ENCODE results near the gene SH3PXD2A. TPM values are rescaled to one million over a fixed set of nuclear protein-coding genes. Genes with fewer than 3 reads are reported as not detected.

The SH3PXD2A gene
- total and polyA plus RNA-seq, 8 donors, result 3.9 to 16.4 (median 8.0) TPM

DNA sequence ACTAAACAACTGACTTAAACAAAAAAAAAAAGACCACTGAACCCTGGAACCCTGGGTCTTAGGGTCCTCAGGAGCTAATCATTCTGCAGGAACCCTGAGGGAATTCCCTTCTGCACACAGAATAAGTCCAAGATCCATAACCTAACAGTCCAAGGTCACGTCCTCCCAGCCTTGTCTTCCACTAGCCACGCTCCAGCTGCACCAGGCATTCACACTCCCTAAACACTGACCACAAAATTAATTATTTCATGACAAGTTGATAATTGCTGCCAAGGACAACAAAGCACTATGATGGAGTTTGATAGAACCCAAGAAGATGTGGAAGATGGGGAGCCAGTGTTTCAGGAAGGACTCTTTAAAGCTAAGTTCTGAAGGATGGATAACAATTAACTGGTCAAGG, 130.6 kb downstream of the SH3PXD2A start:
- ATAC-seq, result peak in 1 of 4 donors; percentile 37
- intact Hi-C loops (cut with DNase I), result loop anchor here in 1 of 3 donors (10.0 kb wide), 1 partner anchor 120 kb away; no protein-coding TSS in a partner anchor
- no peaks in the 10 kb centered on the region for H3K27me3 ChIP-seq
- no peak for DNase-seq
- no peak overlapping the region for H3K4me3 ChIP-seq
- H3K27ac ChIP-seq, result no peak overlapping the region
- no peaks in the 10 kb centered on the region for H3K4me1 ChIP-seq
- WGBS, 2 donors, result 52 to 67% methylated on average over 2 of the region's 2 CpGs
- H3K36me3 ChIP-seq, result no peaks in the 10 kb centered on the region
- no peak for FAIRE-seq
- H3K9me3 ChIP-seq, result no peaks in the 10 kb centered on the region
- TF ChIP-seq, protein P1, sequence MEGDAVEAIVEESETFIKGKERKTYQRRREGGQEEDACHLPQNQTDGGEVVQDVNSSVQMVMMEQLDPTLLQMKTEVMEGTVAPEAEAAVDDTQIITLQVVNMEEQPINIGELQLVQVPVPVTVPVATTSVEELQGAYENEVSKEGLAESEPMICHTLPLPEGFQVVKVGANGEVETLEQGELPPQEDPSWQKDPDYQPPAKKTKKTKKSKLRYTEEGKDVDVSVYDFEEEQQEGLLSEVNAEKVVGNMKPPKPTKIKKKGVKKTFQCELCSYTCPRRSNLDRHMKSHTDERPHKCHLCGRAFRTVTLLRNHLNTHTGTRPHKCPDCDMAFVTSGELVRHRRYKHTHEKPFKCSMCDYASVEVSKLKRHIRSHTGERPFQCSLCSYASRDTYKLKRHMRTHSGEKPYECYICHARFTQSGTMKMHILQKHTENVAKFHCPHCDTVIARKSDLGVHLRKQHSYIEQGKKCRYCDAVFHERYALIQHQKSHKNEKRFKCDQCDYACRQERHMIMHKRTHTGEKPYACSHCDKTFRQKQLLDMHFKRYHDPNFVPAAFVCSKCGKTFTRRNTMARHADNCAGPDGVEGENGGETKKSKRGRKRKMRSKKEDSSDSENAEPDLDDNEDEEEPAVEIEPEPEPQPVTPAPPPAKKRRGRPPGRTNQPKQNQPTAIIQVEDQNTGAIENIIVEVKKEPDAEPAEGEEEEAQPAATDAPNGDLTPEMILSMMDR (IDR thresholded peaks at IDR 0.05), result no peak

DNA sequence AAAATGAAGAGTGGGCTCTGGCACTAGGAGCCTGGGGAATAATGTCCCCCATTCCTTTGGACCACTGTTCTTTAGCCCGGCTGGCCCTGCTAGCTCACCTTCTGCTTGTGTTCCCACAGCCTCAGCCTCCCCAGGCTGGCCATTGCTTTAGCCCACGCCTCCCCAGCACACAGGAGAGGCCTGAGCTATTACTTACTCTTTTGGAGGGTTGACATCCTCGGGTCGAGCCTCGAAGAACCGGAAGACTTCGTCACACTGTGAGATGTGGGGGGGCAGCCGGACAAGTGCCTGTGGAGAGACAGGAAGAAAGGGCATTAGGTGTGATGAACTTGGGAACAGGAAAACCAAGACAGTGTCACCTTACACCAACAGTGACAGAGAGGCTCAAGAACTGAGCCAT, 131.3 kb downstream of the SH3PXD2A start:
- TF ChIP-seq, protein P1 (IDR thresholded peaks at IDR 0.05), result no peak
- ATAC-seq, result no peak

DNA sequence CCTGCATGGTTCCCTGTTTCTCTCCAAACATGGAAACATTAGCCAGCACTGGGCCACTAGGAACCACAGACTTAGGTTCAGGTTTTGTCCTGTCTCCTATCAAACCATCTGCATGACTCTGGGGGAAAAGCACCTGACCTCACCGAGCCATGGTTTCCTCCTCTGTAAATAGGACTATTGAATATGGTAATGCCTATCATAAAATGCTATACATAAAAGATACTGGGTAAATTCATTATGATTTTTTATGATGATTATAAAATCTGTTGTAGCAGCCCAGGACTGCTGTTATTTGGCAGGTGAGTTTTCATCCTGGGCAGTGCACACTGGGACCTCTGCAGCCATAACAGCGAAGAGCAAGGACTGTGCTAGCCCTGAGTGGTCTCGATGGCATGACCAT, 131.8 kb downstream of the SH3PXD2A start:
- Histone ChIP-seq H3K27ac (no peak overlapping the region), H3K27me3 (no peaks in the 10 kb centered on the region), H3K4me1 (no peaks in the 10 kb centered on the region), H3K36me3 (no peaks in the 10 kb centered on the region), H3K9me3 (no peaks in the 10 kb centered on the region), H3K4me3 (no peak overlapping the region)
- FAIRE-seq (no peak), DNase-seq (no peak), ATAC-seq (no peak)
- TF ChIP-seq, protein P1 (IDR thresholded peaks at IDR 0.05), result no peak
- intact Hi-C loops (cut with DNase I), result loop anchor here in 1 of 3 donors (10.0 kb wide), 1 partner anchor 121 kb away; no protein-coding TSS in a partner anchor
- WGBS, 2 donors, result 83 to 89% methylated on average over 3 of the region's 3 CpGs

More for the DNA sequence above, 131.3 kb downstream of the SH3PXD2A start:
- no peaks in the 10 kb centered on the region for H3K4me1 ChIP-seq
- no peak overlapping the region for H3K4me3 ChIP-seq
- whole genome bisulfite sequencing, 2 donors, result 72 to 82% methylated on average over 8 of the region's 8 CpGs
- H3K27ac ChIP-seq, result no peak overlapping the region
- H3K9me3 ChIP-seq, result no peaks in the 10 kb centered on the region
- H3K36me3 ChIP-seq, result no peaks in the 10 kb centered on the region
- H3K27me3 ChIP-seq, result no peaks in the 10 kb centered on the region
- DNase-seq (peak in 1 of 6 donors; percentile 14), FAIRE-seq (no peak)
- intact Hi-C loops (cut with DNase I), result loop anchor here in 1 of 3 donors (10.0 kb wide), 1 partner anchor 121 kb away; no protein-coding TSS in a partner anchor

DNA sequence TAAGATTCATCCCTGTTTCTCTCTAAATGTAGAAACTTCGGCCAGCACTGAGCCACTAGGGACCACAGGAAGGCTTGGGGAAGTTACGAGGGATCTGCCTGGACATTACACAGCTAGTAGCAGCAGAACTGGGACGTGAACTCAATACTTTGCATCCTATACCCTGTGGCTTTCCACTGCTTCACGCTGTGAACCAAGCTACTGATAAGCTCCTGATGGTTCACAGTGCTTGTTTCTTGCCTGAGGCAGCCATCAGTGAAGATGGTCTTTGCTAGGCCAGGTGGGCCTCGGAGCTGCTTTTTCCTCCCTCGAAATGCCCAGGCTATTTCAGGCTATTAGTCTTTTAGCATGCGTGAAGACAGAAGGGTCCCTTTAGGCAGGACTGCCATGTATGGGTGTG, 132.7 kb downstream of the SH3PXD2A start:
- no peaks in the 10 kb centered on the region for H3K4me1 ChIP-seq
- TF ChIP-seq, protein P1 (IDR thresholded peaks at IDR 0.05), result no peak
- ATAC-seq (no peak), FAIRE-seq (no peak), DNase-seq (no peak)
- 83 to 86% methylated on average over 7 of the region's 7 CpGs for WGBS, 2 donors
- H3K27ac ChIP-seq, result no peak overlapping the region
- H3K27me3 ChIP-seq, result no peaks in the 10 kb centered on the region
- no peaks in the 10 kb centered on the region for H3K36me3 ChIP-seq
- intact Hi-C loops (cut with DNase I), result loop anchor here in 1 of 3 donors (10.0 kb wide), 1 partner anchor 122 kb away; no protein-coding TSS in a partner anchor
- no peaks in the 10 kb centered on the region for H3K9me3 ChIP-seq
- H3K4me3 ChIP-seq, result no peak overlapping the region

DNA sequence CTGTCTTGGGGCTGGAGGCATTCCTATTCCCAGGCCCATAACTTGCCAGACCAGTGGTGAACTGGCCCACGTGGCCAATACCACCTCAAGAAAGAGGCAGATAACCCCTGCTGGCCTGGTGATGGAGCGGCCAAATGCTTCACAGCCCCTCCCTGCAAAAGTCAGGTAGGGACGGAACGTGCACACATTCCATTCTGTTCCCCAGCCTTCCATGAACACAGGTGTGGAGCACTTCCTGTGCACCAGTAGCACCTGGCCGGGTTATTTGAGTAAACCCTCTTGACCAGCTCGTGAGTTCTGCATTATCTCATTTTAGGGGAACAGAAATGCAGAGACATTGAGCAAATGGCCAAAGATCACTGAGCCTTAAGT, 134.4 kb downstream of the SH3PXD2A start:
- DNase-seq (peak in 1 of 6 donors; percentile 34), ATAC-seq (no peak), FAIRE-seq (no peak)
- Histone ChIP-seq H3K27me3 (no peaks in the 10 kb centered on the region), H3K4me1 (peaks cover 0 to 5% (median 0%) of the 10 kb centered on the region in 3 donors), H3K36me3 (no peaks in the 10 kb centered on the region), H3K9me3 (no peaks in the 10 kb centered on the region), H3K27ac (no peak overlapping the region), H3K4me3 (no peak overlapping the region)
- TF ChIP-seq, protein P1 (IDR thresholded peaks at IDR 0.05), result no peak
- intact Hi-C loops (cut with DNase I), result loop anchor here in 1 of 3 donors (10.0 kb wide), 1 partner anchor 124 kb away; no protein-coding TSS in a partner anchor
- 80 to 82% methylated on average over 6 of the region's 6 CpGs for WGBS, 2 donors

Measured in pancreas (tissue), 10 donors.